Measurements from ENCODE around the gene TMEM184C. TPM values are rescaled to one million over a fixed set of nuclear protein-coding genes. Genes with fewer than 3 reads are reported as not detected.

TMEM184C gene
- total RNA-seq, 4 donors from 2014 or later = 14.9 to 40.3 (median 25.5) TPM

GRCh38 chr4:147594107-147594506 lies 23.1 kb upstream of the TMEM184C start:
- intact Hi-C loops (cut with DNase I; ENCODE audit: low total_unique reads) (loop anchor here (5.0 kb wide), 1 partner anchor 432 kb away; no protein-coding TSS in a partner anchor), in situ Hi-C loops (cut with MboI; ENCODE audit: low pct_ligation_motif_present in 1 of 4, low pct_unique_long_range_greater_than_20kb in 1 of 4, low sequenced_read_pairs in 3 of 4) (loop anchor here in 3 of 4 donors (25.0 kb wide), 2 partner anchors 432 to 582 kb away; no protein-coding TSS in a partner anchor)
- WGBS, 2 donors (ENCODE audit: low coverage in 1 of 2) = 67 to 68% methylated on average over 5 of the region's 5 CpGs

GRCh38 chr4:147594578-147594977 lies 22.6 kb upstream of the TMEM184C start:
- peaks cover 0 to 6% (median 0%) of the 10 kb centered on the region in 4 donors for H3K4me1 ChIP-seq
- no peak for TF ChIP-seq EP300 (IDR thresholded peaks at IDR 0.05; ENCODE audit: low read depth)
- no peak for TF ChIP-seq CTCF (IDR thresholded peaks at IDR 0.05)
- no peak for TF ChIP-seq POLR2AphosphoS5 (IDR thresholded peaks at IDR 0.05)
- TF ChIP-seq POLR2A (IDR thresholded peaks at IDR 0.05) = no peak
- no peaks in the 10 kb centered on the region for H3K36me3 ChIP-seq
- H3K27ac ChIP-seq = no peak overlapping the region
- DNase-seq = no peak
- intact Hi-C loops (cut with DNase I; ENCODE audit: low total_unique reads) (loop anchor here (5.0 kb wide), 1 partner anchor 432 kb away; no protein-coding TSS in a partner anchor), in situ Hi-C loops (cut with MboI; ENCODE audit: low pct_ligation_motif_present in 1 of 4, low pct_unique_long_range_greater_than_20kb in 1 of 4, low sequenced_read_pairs in 3 of 4) (loop anchor here in 3 of 4 donors (25.0 kb wide), 2 partner anchors 432 to 582 kb away; no protein-coding TSS in a partner anchor)
- H3K27me3 ChIP-seq = no peaks in the 10 kb centered on the region
- 83 to 85% methylated on average over 1 to 2 of the region's 2 CpGs for WGBS, 2 donors (ENCODE audit: low coverage in 1 of 2)
- no peak overlapping the region for H3K4me3 ChIP-seq
- no peaks in the 10 kb centered on the region for H3K9me3 ChIP-seq

More at GRCh38 chr4:147594107-147594506, 23.1 kb upstream of the TMEM184C start:
- Histone ChIP-seq H3K4me3 (no peak overlapping the region), H3K27me3 (no peaks in the 10 kb centered on the region), H3K27ac (no peak overlapping the region), H3K4me1 (peaks cover 0 to 6% (median 0%) of the 10 kb centered on the region in 4 donors), H3K36me3 (no peaks in the 10 kb centered on the region), H3K9me3 (no peaks in the 10 kb centered on the region)
- no peak for DNase-seq
- no peak for TF ChIP-seq POLR2AphosphoS5 (IDR thresholded peaks at IDR 0.05)
- TF ChIP-seq CTCF (IDR thresholded peaks at IDR 0.05) = no peak
- TF ChIP-seq POLR2A (IDR thresholded peaks at IDR 0.05) = no peak
- no peak for TF ChIP-seq EP300 (IDR thresholded peaks at IDR 0.05; ENCODE audit: low read depth)

- TF ChIP-seq CTCF (IDR thresholded peaks at IDR 0.05) = no peak
- no peak for TF ChIP-seq EP300 (IDR thresholded peaks at IDR 0.05; ENCODE audit: low read depth)
- no peak for TF ChIP-seq POLR2A (IDR thresholded peaks at IDR 0.05)
- no peak for TF ChIP-seq POLR2AphosphoS5 (IDR thresholded peaks at IDR 0.05)
- in situ Hi-C loops (cut with MboI; ENCODE audit: low pct_ligation_motif_present in 1 of 4, low pct_unique_long_range_greater_than_20kb in 1 of 4, low sequenced_read_pairs in 3 of 4) (loop anchor here in 3 of 4 donors (25.0 kb wide), 2 partner anchors 434 to 584 kb away; no protein-coding TSS in a partner anchor), intact Hi-C loops (cut with DNase I; ENCODE audit: low total_unique reads) (no loop called here)
- Histone ChIP-seq H3K27ac (no peak overlapping the region), H3K27me3 (no peaks in the 10 kb centered on the region), H3K4me1 (no peaks in the 10 kb centered on the region), H3K36me3 (no peaks in the 10 kb centered on the region), H3K4me3 (no peak overlapping the region), H3K9me3 (no peaks in the 10 kb centered on the region)
- DNase-seq = no peak
- 46 to 50% methylated on average over 1 of the region's 1 CpG for WGBS, 2 donors (ENCODE audit: low coverage in 1 of 2)
These were observed 20.8 kb upstream of the TMEM184C start for GRCh38 chr4:147596377-147596776.

- Histone ChIP-seq H3K27me3 (no peaks in the 10 kb centered on the region), H3K4me1 (no peaks in the 10 kb centered on the region), H3K36me3 (no peaks in the 10 kb centered on the region), H3K4me3 (no peak overlapping the region), H3K27ac (no peak overlapping the region), H3K9me3 (no peaks in the 10 kb centered on the region)
- DNase-seq = no peak
- intact Hi-C loops (cut with DNase I; ENCODE audit: low total_unique reads) = no loop called here
- no peak for TF ChIP-seq CTCF (IDR thresholded peaks at IDR 0.05)
- no peak for TF ChIP-seq POLR2AphosphoS5 (IDR thresholded peaks at IDR 0.05)
- no peak for TF ChIP-seq POLR2A (IDR thresholded peaks at IDR 0.05)
- no peak for TF ChIP-seq EP300 (IDR thresholded peaks at IDR 0.05; ENCODE audit: low read depth)
- 48% methylated on average over 1 of the region's 1 CpG; no CpG with 5 or more reads in 1 of the 2 donors for WGBS, 2 donors (ENCODE audit: low coverage in 1 of 2)
- in situ Hi-C loops (cut with MboI; ENCODE audit: low pct_ligation_motif_present in 1 of 4, low pct_unique_long_range_greater_than_20kb in 1 of 4, low sequenced_read_pairs in 3 of 4) = loop anchor here in 3 of 4 donors (25.0 kb wide), 2 partner anchors 435 to 585 kb away; no protein-coding TSS in a partner anchor
These were observed 20.2 kb upstream of the TMEM184C start for GRCh38 chr4:147596981-147597380.

All from transverse colon (tissue), 4 donors.